Measurements from ENCODE around the gene PCED1B.

DNA sequence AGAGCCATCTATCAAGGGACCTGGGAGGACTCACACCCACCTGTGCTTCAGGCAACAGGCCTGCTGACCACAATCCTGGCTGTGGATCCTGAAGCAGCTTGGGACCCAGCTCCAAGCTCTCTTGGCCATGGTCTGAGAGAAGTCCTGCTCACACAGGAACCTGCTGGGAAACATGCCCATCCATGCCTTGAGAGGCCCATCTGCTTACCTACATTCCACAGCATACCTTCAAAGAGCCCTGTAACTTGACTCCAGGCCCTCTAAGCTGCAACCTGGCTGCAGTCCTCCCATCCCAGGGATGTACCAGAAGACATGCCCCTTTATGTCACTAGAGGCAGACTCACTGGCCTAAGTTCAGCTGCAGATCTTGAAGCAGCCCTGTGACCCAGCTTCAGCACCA is 62.0 kb downstream of the PCED1B start:
- TF ChIP-seq, protein P1, sequence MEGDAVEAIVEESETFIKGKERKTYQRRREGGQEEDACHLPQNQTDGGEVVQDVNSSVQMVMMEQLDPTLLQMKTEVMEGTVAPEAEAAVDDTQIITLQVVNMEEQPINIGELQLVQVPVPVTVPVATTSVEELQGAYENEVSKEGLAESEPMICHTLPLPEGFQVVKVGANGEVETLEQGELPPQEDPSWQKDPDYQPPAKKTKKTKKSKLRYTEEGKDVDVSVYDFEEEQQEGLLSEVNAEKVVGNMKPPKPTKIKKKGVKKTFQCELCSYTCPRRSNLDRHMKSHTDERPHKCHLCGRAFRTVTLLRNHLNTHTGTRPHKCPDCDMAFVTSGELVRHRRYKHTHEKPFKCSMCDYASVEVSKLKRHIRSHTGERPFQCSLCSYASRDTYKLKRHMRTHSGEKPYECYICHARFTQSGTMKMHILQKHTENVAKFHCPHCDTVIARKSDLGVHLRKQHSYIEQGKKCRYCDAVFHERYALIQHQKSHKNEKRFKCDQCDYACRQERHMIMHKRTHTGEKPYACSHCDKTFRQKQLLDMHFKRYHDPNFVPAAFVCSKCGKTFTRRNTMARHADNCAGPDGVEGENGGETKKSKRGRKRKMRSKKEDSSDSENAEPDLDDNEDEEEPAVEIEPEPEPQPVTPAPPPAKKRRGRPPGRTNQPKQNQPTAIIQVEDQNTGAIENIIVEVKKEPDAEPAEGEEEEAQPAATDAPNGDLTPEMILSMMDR (IDR thresholded peaks at IDR 0.05; ENCODE audit: poor library complexity), result no peak
- no peak for TF ChIP-seq EZH2phosphoT487 (IDR thresholded peaks at IDR 0.05; ENCODE audit: low read depth, severe bottlenecking, unreplicated experiment)
